ENCODE measurements around the gene TTC7B. TPM values are rescaled to one million over a fixed set of nuclear protein-coding genes. Genes with fewer than 3 reads are reported as not detected.

Gene TTC7B
- total RNA-seq, 1 donor from 2014 or later: 83.1 TPM

- no peak for DNase-seq
- Mint-ChIP-seq H3K9me3 (ENCODE audit: unreplicated experiment) (peaks cover 13% of the 10 kb centered on the region), H3K4me3 (ENCODE audit: unreplicated experiment) (no peak overlapping the region), H3K27ac (ENCODE audit: unreplicated experiment) (no peak overlapping the region), H3K36me3 (ENCODE audit: unreplicated experiment) (peaks cover 8% of the 10 kb centered on the region), H3K27me3 (ENCODE audit: unreplicated experiment) (peaks cover 3% of the 10 kb centered on the region), H3K4me1 (ENCODE audit: low read depth, unreplicated experiment) (peaks cover 16% of the 10 kb centered on the region)
- no peak for TF ChIP-seq CTCF (IDR thresholded peaks at IDR 0.05; ENCODE audit: partially characterized antibody, unreplicated experiment)
Measured at GRCh38 chr14:90540437-90540836, 275.8 kb downstream of the TTC7B start.

- peaks cover 8% of the 10 kb centered on the region for H3K36me3 Mint-ChIP-seq (ENCODE audit: unreplicated experiment)
- no peak overlapping the region for H3K27ac Mint-ChIP-seq (ENCODE audit: unreplicated experiment)
- no peak for TF ChIP-seq CTCF (IDR thresholded peaks at IDR 0.05; ENCODE audit: partially characterized antibody, unreplicated experiment)
- H3K4me1 Mint-ChIP-seq (ENCODE audit: low read depth, unreplicated experiment): peaks cover 14% of the 10 kb centered on the region
- no peak for DNase-seq
- H3K4me3 Mint-ChIP-seq (ENCODE audit: unreplicated experiment): no peak overlapping the region
- H3K9me3 Mint-ChIP-seq (ENCODE audit: unreplicated experiment): peaks cover 13% of the 10 kb centered on the region
- peaks cover 3% of the 10 kb centered on the region for H3K27me3 Mint-ChIP-seq (ENCODE audit: unreplicated experiment)
Measured at GRCh38 chr14:90539996-90540395, 276.2 kb downstream of the TTC7B start.

- DNase-seq: no peak
- no peak overlapping the region for H3K4me3 Mint-ChIP-seq (ENCODE audit: unreplicated experiment)
- peaks cover 14% of the 10 kb centered on the region for H3K4me1 Mint-ChIP-seq (ENCODE audit: low read depth, unreplicated experiment)
- peaks cover 8% of the 10 kb centered on the region for H3K36me3 Mint-ChIP-seq (ENCODE audit: unreplicated experiment)
- H3K9me3 Mint-ChIP-seq (ENCODE audit: unreplicated experiment): peaks cover 13% of the 10 kb centered on the region
- H3K27me3 Mint-ChIP-seq (ENCODE audit: unreplicated experiment): peaks cover 4% of the 10 kb centered on the region
- no peak for TF ChIP-seq CTCF (IDR thresholded peaks at IDR 0.05; ENCODE audit: partially characterized antibody, unreplicated experiment)
- peak overlapping the region; percentile 48 for H3K27ac Mint-ChIP-seq (ENCODE audit: unreplicated experiment)
Measured at GRCh38 chr14:90539496-90539775, 276.8 kb downstream of the TTC7B start.

- H3K27ac Mint-ChIP-seq (ENCODE audit: unreplicated experiment): no peak overlapping the region
- no peak overlapping the region for H3K4me3 Mint-ChIP-seq (ENCODE audit: unreplicated experiment)
- peaks cover 5% of the 10 kb centered on the region for H3K27me3 Mint-ChIP-seq (ENCODE audit: unreplicated experiment)
- no peak for TF ChIP-seq CTCF (IDR thresholded peaks at IDR 0.05; ENCODE audit: partially characterized antibody, unreplicated experiment)
- peaks cover 8% of the 10 kb centered on the region for H3K36me3 Mint-ChIP-seq (ENCODE audit: unreplicated experiment)
- H3K4me1 Mint-ChIP-seq (ENCODE audit: low read depth, unreplicated experiment): peaks cover 14% of the 10 kb centered on the region
- no peak for DNase-seq
- peaks cover 13% of the 10 kb centered on the region for H3K9me3 Mint-ChIP-seq (ENCODE audit: unreplicated experiment)
Measured at GRCh38 chr14:90538716-90539495, 277.3 kb downstream of the TTC7B start.

- peaks cover 14% of the 10 kb centered on the region for H3K4me1 Mint-ChIP-seq (ENCODE audit: low read depth, unreplicated experiment)
- H3K27me3 Mint-ChIP-seq (ENCODE audit: unreplicated experiment): peaks cover 5% of the 10 kb centered on the region
- H3K9me3 Mint-ChIP-seq (ENCODE audit: unreplicated experiment): peaks cover 11% of the 10 kb centered on the region
- no peak for TF ChIP-seq CTCF (IDR thresholded peaks at IDR 0.05; ENCODE audit: partially characterized antibody, unreplicated experiment)
- H3K4me3 Mint-ChIP-seq (ENCODE audit: unreplicated experiment): peak overlapping the region; percentile 58
- H3K27ac Mint-ChIP-seq (ENCODE audit: unreplicated experiment): no peak overlapping the region
- peaks cover 8% of the 10 kb centered on the region for H3K36me3 Mint-ChIP-seq (ENCODE audit: unreplicated experiment)
- no peak for DNase-seq
Measured at GRCh38 chr14:90538095-90538494, 278.1 kb downstream of the TTC7B start.
